Uterus (tissue), 2 donors: ENCODE data around the gene TBPL2.

ENCODE experiments used
- POLR2A ChIP-seq, 2 donors: fragments of 450-650 bp; IDR thresholded peaks; one replicate each; pipeline ENCODE4 v1.6.1; 2016; ENCODE audit warnings: antibody characterized with exemption in 2 of 2, mild to moderate bottlenecking in 1 of 2, moderate library complexity in 1 of 2
- TF ChIP-seq, protein P1 (sequence below), 4 experiments: fragments of 200-600 bp in 2 of 4; fragments of 450-650 bp in 2 of 4; sonication (generic) in 2 of 4; IDR thresholded peaks; one replicate each; pipeline ENCODE4 v1.5.1; 2016 to 2019; ENCODE audit warnings: antibody characterized with exemption in 4 of 4, mild to moderate bottlenecking in 2 of 4, moderate library complexity in 1 of 4

DNA sequence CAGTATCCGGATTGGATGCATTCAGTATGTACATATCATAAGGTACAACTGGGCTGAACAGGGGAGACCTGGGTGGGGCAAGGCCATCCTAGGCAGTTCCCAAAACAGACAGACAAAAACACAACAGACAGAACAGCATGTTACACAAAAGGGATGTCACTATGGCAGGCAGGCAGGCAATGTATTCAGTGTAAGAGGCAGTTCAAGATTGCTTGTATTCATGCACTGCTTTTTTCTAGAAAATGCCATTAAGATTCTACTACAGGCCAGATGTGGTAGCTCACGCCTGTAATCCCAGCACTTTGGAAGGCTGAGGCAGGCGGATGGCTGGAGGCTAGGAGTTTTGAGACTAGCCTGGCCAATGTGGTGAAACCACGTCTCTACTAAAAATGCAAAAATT is 3.5 kb downstream of the TBPL2 start:
- TF ChIP-seq, protein P1, sequence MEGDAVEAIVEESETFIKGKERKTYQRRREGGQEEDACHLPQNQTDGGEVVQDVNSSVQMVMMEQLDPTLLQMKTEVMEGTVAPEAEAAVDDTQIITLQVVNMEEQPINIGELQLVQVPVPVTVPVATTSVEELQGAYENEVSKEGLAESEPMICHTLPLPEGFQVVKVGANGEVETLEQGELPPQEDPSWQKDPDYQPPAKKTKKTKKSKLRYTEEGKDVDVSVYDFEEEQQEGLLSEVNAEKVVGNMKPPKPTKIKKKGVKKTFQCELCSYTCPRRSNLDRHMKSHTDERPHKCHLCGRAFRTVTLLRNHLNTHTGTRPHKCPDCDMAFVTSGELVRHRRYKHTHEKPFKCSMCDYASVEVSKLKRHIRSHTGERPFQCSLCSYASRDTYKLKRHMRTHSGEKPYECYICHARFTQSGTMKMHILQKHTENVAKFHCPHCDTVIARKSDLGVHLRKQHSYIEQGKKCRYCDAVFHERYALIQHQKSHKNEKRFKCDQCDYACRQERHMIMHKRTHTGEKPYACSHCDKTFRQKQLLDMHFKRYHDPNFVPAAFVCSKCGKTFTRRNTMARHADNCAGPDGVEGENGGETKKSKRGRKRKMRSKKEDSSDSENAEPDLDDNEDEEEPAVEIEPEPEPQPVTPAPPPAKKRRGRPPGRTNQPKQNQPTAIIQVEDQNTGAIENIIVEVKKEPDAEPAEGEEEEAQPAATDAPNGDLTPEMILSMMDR (IDR thresholded peaks at IDR 0.05), result no peak
- no peak for TF ChIP-seq POLR2A (IDR thresholded peaks at IDR 0.05)
